HG03135 (cell line): ENCODE data around the gene ADIRF.
A peak's percentile ranks its signal among the peaks of the same experiment; 100 is the strongest.

Experiments used
- ATAC-seq: cut with Tn5 transposase; IDR thresholded peaks from one replicate; pipeline ENCODE4 v1.9.1; 2021; ENCODE audit warnings: mild to moderate bottlenecking, moderate library complexity; ENCODE audit not compliant: unreplicated experiment

Gene ADIRF

GRCh38 chr10:86960003-86960862 is 8.0 kb upstream of the ADIRF start:
- peak; percentile 56 for ATAC-seq

GRCh38 chr10:86960863-86961434 is 7.3 kb upstream of the ADIRF start:
- no peak for ATAC-seq

- ATAC-seq: no peak
Measured at GRCh38 chr10:86961481-86962091, 6.7 kb upstream of the ADIRF start.

- no peak for ATAC-seq
Measured at GRCh38 chr10:86962136-86962980, 5.9 kb upstream of the ADIRF start.

- no peak for ATAC-seq
Measured at GRCh38 chr10:86962981-86963310, 5.3 kb upstream of the ADIRF start.

- no peak for ATAC-seq
Measured at GRCh38 chr10:86963341-86963919, 4.9 kb upstream of the ADIRF start.

- no peak for ATAC-seq
Measured at GRCh38 chr10:86964061-86964846, 4.0 kb upstream of the ADIRF start.

- ATAC-seq: no peak
Measured at GRCh38 chr10:86964847-86965190, 3.5 kb upstream of the ADIRF start.

GRCh38 chr10:86965986-86966654 is 2.2 kb upstream of the ADIRF start:
- ATAC-seq: no peak

GRCh38 chr10:86967481-86967941 is 771 bp upstream of the ADIRF start:
- no peak for ATAC-seq

GRCh38 chr10:86968994-86969355 is 693 bp downstream of the ADIRF start:
- no peak for ATAC-seq

- ATAC-seq: no peak
Measured at GRCh38 chr10:86969421-86970041, 1.2 kb downstream of the ADIRF start.

GRCh38 chr10:86970162-86970981 is 2.1 kb downstream of the ADIRF start:
- ATAC-seq: no peak

- ATAC-seq: no peak
Measured at GRCh38 chr10:86970982-86971231, 2.6 kb downstream of the ADIRF start.

- ATAC-seq: peak; percentile 72
Measured at GRCh38 chr10:86971232-86971991, 3.1 kb downstream of the ADIRF start.

- ATAC-seq: no peak
Measured at GRCh38 chr10:86972613-86973380, 4.5 kb downstream of the ADIRF start.

- ATAC-seq: no peak
Measured at GRCh38 chr10:86974484-86974883, 6.2 kb downstream of the ADIRF start.
